Measurements from ENCODE around the gene BICDL2.

BICDL2 gene

GRCh38 chr16:2981177-2981898 is 55.4 kb downstream of the BICDL2 start:
- Histone ChIP-seq H3K27ac (ENCODE audit: low read depth, low read length, severe bottlenecking) (peak overlapping the region; percentile 72), H3K36me3 (ENCODE audit: control insufficient read depth, insufficient read depth, low read length) (peaks cover 15% of the 10 kb centered on the region), H3K4me1 (ENCODE audit: control insufficient read depth, insufficient read depth, low read length, poor library complexity, severe bottlenecking) (peaks cover 14% of the 10 kb centered on the region), H3K9me3 (ENCODE audit: control insufficient read depth, low read length) (no peaks in the 10 kb centered on the region), H3K4me3 (ENCODE audit: extremely low read depth, insufficient read depth, low read length, poor library complexity, severe bottlenecking) (peak overlapping the region; percentile 72)
- WGBS, 2 experiments (ENCODE audit: insufficient coverage in 2 of 2), result 32 to 33% methylated on average over 23 to 24 of the region's 33 CpGs

DNA sequence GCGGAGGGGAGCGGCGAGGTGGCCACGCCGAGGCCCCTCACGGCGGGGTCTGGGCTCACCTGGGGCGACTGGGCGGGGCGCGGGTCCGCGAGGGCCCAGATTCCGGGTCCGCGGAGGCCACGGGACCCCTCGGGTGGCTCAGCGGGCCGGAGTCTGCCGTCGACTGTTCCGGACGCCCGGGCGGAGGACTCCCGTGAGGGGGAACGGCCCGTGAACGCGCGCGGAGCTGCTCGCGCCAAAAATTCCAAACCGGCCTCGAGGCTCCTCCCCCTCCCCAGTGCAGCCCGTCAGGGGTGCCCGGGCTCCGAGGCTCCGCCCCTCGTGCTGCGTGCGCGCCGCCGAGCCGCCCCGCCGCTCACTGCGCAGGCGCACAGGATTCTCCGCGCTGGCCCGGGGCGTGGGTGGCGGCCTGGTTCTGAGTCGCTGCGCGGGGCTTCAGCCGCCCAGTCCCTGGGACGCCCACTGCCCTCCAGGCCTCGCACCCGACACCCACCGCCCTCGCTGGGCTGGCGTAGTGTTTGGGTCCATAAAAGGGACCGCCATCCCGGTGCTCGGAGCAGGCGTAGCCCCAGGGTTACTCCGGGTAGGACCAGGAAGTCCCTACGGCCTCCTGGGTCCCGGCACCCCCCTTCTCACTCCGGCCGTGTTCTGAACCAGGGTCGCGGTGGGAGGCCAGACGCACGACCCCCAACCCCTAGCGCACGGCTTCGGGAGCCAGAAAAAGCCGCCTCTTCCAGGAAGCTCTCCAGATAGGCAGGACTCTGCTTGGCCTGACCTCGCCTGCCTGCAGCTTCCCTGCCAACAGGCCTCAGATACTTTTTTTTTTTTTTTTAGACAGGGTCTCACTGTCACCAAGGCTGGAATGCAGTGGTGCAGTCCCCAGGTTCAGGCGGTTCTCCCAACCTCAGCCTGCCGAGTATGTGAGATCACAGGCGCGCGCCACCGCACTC is 56.2 kb downstream of the BICDL2 start, which contains the start of gene PKMYT1:
Gene PKMYT1 (minus strand): TSS at position 220 of the 950 bp plus-strand sequence. CDS start 789 bp downstream, outside the sequence.
- H3K36me3 ChIP-seq (ENCODE audit: control insufficient read depth, insufficient read depth, low read length), result peaks cover 23% of the 10 kb centered on the region
- peak within 1 kb of the TSS; percentile 72 for H3K27ac ChIP-seq (ENCODE audit: low read depth, low read length, severe bottlenecking)
- WGBS, 2 experiments (ENCODE audit: insufficient coverage in 2 of 2), result 6% methylated on average over 77 to 83 of the region's 91 CpGs
- H3K9me3 ChIP-seq (ENCODE audit: control insufficient read depth, low read length), result no peaks in the 10 kb centered on the region
- peak within 1 kb of the TSS; percentile 72 for H3K4me3 ChIP-seq (ENCODE audit: extremely low read depth, insufficient read depth, low read length, poor library complexity, severe bottlenecking)
- H3K4me1 ChIP-seq (ENCODE audit: control insufficient read depth, insufficient read depth, low read length, poor library complexity, severe bottlenecking), result peaks cover 14% of the 10 kb centered on the region

- Histone ChIP-seq H3K9me3 (ENCODE audit: control insufficient read depth, low read length) (no peaks in the 10 kb centered on the region), H3K4me3 (ENCODE audit: extremely low read depth, insufficient read depth, low read length, poor library complexity, severe bottlenecking) (peak overlapping the region; percentile 72), H3K36me3 (ENCODE audit: control insufficient read depth, insufficient read depth, low read length) (peaks cover 27% of the 10 kb centered on the region), H3K4me1 (ENCODE audit: control insufficient read depth, insufficient read depth, low read length, poor library complexity, severe bottlenecking) (peaks cover 14% of the 10 kb centered on the region), H3K27ac (ENCODE audit: low read depth, low read length, severe bottlenecking) (no peak overlapping the region)
- 9 to 10% methylated on average over 28 to 42 of the region's 43 CpGs for WGBS, 2 experiments (ENCODE audit: insufficient coverage in 2 of 2)
Observed at GRCh38 chr16:2979669-2980226, 57.0 kb downstream of the BICDL2 start.
